ENCODE measurements around the gene DCAF11.
A peak's percentile ranks its signal among the peaks of the same experiment; 100 is the strongest.

Gene DCAF11

GRCh38 chr14:24146978-24147760 is 32.6 kb downstream of the DCAF11 start, which contains the start of gene RNF31 (continued):
- TF ChIP-seq, protein P1, sequence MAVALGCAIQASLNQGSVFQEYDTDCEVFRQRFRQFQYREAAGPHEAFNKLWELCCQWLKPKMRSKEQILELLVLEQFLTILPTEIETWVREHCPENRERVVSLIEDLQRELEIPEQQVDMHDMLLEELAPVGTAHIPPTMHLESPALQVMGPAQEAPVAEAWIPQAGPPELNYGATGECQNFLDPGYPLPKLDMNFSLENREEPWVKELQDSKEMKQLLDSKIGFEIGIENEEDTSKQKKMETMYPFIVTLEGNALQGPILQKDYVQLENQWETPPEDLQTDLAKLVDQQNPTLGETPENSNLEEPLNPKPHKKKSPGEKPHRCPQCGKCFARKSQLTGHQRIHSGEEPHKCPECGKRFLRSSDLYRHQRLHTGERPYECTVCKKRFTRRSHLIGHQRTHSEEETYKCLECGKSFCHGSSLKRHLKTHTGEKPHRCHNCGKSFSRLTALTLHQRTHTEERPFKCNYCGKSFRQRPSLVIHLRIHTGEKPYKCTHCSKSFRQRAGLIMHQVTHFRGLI (tag by site-specific recombination; IDR thresholded peaks at IDR 0.05) = no peak
- TF ChIP-seq ZNF221 (tag by site-specific recombination; IDR thresholded peaks at IDR 0.05; ENCODE audit: borderline replicate concordance) (no peak), CTCF (tag by site-specific recombination; IDR thresholded peaks at IDR 0.05) (no peak), ZNF133 (tag by site-specific recombination; IDR thresholded peaks at IDR 0.05) (no peak), ZNF792 (tag by site-specific recombination; IDR thresholded peaks at IDR 0.05) (no peak), ZNF184 (tag by site-specific recombination; IDR thresholded peaks at IDR 0.05) (no peak), ZNF214 (tag by site-specific recombination; IDR thresholded peaks at IDR 0.05; ENCODE audit: borderline replicate concordance) (no peak), SETDB1 (IDR thresholded peaks at IDR 0.05; ENCODE audit: insufficient read length, low read length) (no peak), ZNF701 (tag by site-specific recombination; IDR thresholded peaks at IDR 0.05) (no peak), ZBTB21 (tag by site-specific recombination; IDR thresholded peaks at IDR 0.05) (no peak), ZNF2 (tag by site-specific recombination; IDR thresholded peaks at IDR 0.05) (peak; percentile 13; the same call in 1 of the 2 replicates), ZBTB8A (tag by site-specific recombination; IDR thresholded peaks at IDR 0.05) (no peak), ZNF302 (tag by site-specific recombination; IDR thresholded peaks at IDR 0.05; ENCODE audit: low read depth) (no peak), ZNF10 (tag by site-specific recombination; IDR thresholded peaks at IDR 0.05) (no peak), ZNF639 (tag by site-specific recombination; IDR thresholded peaks at IDR 0.05) (no peak), ZNF768 (tag by site-specific recombination; IDR thresholded peaks at IDR 0.05) (no peak), ZNF510 (tag by site-specific recombination; IDR thresholded peaks at IDR 0.05; ENCODE audit: insufficient replicate concordance) (no peak), ZNF830 (tag by site-specific recombination; IDR thresholded peaks at IDR 0.05; ENCODE audit: low read depth) (no peak), ZNF112 (tag by site-specific recombination; IDR thresholded peaks at IDR 0.05) (no peak), ZNF600 (tag by site-specific recombination; IDR thresholded peaks at IDR 0.05) (no peak), ZNF785 (tag by site-specific recombination; IDR thresholded peaks at IDR 0.05) (no peak), ZNF416 (tag by site-specific recombination; IDR thresholded peaks at IDR 0.05) (no peak), ZNF585B (tag by site-specific recombination; IDR thresholded peaks at IDR 0.05) (no peak), ZNF571 (tag by site-specific recombination; IDR thresholded peaks at IDR 0.05) (no peak), SP7 (tag by site-specific recombination; IDR thresholded peaks at IDR 0.05) (peak; percentile 53), ZBTB20 (tag by site-specific recombination; IDR thresholded peaks at IDR 0.05) (peak; percentile 66), OSR2 (tag by site-specific recombination; IDR thresholded peaks at IDR 0.05) (no peak)
- TF ChIP-seq, protein P2, sequence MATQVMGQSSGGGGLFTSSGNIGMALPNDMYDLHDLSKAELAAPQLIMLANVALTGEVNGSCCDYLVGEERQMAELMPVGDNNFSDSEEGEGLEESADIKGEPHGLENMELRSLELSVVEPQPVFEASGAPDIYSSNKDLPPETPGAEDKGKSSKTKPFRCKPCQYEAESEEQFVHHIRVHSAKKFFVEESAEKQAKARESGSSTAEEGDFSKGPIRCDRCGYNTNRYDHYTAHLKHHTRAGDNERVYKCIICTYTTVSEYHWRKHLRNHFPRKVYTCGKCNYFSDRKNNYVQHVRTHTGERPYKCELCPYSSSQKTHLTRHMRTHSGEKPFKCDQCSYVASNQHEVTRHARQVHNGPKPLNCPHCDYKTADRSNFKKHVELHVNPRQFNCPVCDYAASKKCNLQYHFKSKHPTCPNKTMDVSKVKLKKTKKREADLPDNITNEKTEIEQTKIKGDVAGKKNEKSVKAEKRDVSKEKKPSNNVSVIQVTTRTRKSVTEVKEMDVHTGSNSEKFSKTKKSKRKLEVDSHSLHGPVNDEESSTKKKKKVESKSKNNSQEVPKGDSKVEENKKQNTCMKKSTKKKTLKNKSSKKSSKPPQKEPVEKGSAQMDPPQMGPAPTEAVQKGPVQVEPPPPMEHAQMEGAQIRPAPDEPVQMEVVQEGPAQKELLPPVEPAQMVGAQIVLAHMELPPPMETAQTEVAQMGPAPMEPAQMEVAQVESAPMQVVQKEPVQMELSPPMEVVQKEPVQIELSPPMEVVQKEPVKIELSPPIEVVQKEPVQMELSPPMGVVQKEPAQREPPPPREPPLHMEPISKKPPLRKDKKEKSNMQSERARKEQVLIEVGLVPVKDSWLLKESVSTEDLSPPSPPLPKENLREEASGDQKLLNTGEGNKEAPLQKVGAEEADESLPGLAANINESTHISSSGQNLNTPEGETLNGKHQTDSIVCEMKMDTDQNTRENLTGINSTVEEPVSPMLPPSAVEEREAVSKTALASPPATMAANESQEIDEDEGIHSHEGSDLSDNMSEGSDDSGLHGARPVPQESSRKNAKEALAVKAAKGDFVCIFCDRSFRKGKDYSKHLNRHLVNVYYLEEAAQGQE (tag by site-specific recombination; IDR thresholded peaks at IDR 0.05) = no peak; the same call in 1 of the 2 replicates
- TF ChIP-seq, protein P3, sequence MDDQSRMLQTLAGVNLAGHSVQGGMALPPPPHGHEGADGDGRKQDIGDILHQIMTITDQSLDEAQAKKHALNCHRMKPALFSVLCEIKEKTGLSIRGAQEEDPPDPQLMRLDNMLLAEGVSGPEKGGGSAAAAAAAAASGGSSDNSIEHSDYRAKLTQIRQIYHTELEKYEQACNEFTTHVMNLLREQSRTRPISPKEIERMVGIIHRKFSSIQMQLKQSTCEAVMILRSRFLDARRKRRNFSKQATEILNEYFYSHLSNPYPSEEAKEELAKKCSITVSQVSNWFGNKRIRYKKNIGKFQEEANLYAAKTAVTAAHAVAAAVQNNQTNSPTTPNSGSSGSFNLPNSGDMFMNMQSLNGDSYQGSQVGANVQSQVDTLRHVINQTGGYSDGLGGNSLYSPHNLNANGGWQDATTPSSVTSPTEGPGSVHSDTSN (CRISPR knock-in tag; IDR thresholded peaks at IDR 0.05) = no peak
- TF ChIP-seq, protein P4, sequence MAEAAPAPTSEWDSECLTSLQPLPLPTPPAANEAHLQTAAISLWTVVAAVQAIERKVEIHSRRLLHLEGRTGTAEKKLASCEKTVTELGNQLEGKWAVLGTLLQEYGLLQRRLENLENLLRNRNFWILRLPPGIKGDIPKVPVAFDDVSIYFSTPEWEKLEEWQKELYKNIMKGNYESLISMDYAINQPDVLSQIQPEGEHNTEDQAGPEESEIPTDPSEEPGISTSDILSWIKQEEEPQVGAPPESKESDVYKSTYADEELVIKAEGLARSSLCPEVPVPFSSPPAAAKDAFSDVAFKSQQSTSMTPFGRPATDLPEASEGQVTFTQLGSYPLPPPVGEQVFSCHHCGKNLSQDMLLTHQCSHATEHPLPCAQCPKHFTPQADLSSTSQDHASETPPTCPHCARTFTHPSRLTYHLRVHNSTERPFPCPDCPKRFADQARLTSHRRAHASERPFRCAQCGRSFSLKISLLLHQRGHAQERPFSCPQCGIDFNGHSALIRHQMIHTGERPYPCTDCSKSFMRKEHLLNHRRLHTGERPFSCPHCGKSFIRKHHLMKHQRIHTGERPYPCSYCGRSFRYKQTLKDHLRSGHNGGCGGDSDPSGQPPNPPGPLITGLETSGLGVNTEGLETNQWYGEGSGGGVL (tag by site-specific recombination; IDR thresholded peaks at IDR 0.05) = no peak
